ENCODE results near the gene VPS52. TPM values are rescaled to one million over a fixed set of nuclear protein-coding genes. Genes with fewer than 3 reads are reported as not detected.
A peak's percentile ranks its signal among the peaks of the same experiment; 100 is the strongest.

VPS52 gene
- total RNA-seq, 1 experiment from 2014 or later = 47.8 TPM

- Mint-ChIP-seq H3K4me3 (ENCODE audit: unreplicated experiment) (no peak overlapping the region), H3K27ac (ENCODE audit: low read depth, unreplicated experiment) (no peak overlapping the region), H3K4me1 (ENCODE audit: insufficient read depth, unreplicated experiment) (peaks cover 22% of the 10 kb centered on the region), H3K9me3 (ENCODE audit: unreplicated experiment) (no peaks in the 10 kb centered on the region), H3K36me3 (ENCODE audit: insufficient read depth, unreplicated experiment) (peaks cover 66% of the 10 kb centered on the region), H3K27me3 (ENCODE audit: insufficient read depth, unreplicated experiment) (no peaks in the 10 kb centered on the region)
- ChIA-PET CTCF (interaction anchor here (0.6 to 1.2 kb wide), 4 partner anchors 47 to 175 kb away, joined by 3 to 5 read pairs (median 4); no protein-coding TSS in a partner anchor), POLR2A (interaction anchor here (0.5 to 11.1 kb wide), 6 partner anchors 16 to 1309 kb away, joined by 3 to 155 read pairs (median 4); partner anchors contain the start of genes CFB, RING1, RPS18 and RXRB)
- intact Hi-C loops (cut with micrococcal nuclease) = no loop called here
- DNase-seq (ENCODE audit: unreplicated experiment) = no peak
- no TSS peak for BruUV-seq (replicated peaks)
- TF ChIP-seq CTCF (IDR thresholded peaks at IDR 0.05; ENCODE audit: unreplicated experiment) = no peak
Observed at GRCh38 chr6:33254591-33254990, 17.1 kb downstream of the VPS52 start.

GRCh38 chr6:33252759-33253158, 18.9 kb downstream of the VPS52 start:
- H3K4me1 Mint-ChIP-seq (ENCODE audit: insufficient read depth, unreplicated experiment) = peaks cover 22% of the 10 kb centered on the region
- no TSS peak for BruUV-seq (replicated peaks)
- peaks cover 62% of the 10 kb centered on the region for H3K36me3 Mint-ChIP-seq (ENCODE audit: insufficient read depth, unreplicated experiment)
- H3K9me3 Mint-ChIP-seq (ENCODE audit: unreplicated experiment) = no peaks in the 10 kb centered on the region
- no peak overlapping the region for H3K27ac Mint-ChIP-seq (ENCODE audit: low read depth, unreplicated experiment)
- H3K27me3 Mint-ChIP-seq (ENCODE audit: insufficient read depth, unreplicated experiment) = no peaks in the 10 kb centered on the region
- no peak overlapping the region for H3K4me3 Mint-ChIP-seq (ENCODE audit: unreplicated experiment)
- DNase-seq (ENCODE audit: unreplicated experiment) = no peak
- intact Hi-C loops (cut with micrococcal nuclease) = no loop called here
- CTCF ChIA-PET = no interaction called here
- TF ChIP-seq CTCF (IDR thresholded peaks at IDR 0.05; ENCODE audit: unreplicated experiment) = no peak
- POLR2A ChIA-PET = interaction anchor here (0.6 to 5.0 kb wide), 2 partner anchors 18 to 1550 kb away, joined by 3 to 110 read pairs; partner anchors contain the start of genes ABHD16A, RPS18 and VPS52

- CTCF ChIA-PET = interaction anchor here (0.6 to 1.5 kb wide), 6 partner anchors 10 to 285 kb away, joined by 3 to 6 read pairs (median 3); no protein-coding TSS in a partner anchor
Observed at GRCh38 chr6:33251395-33252012, 20.2 kb downstream of the VPS52 start.

More at GRCh38 chr6:33251395-33252012, 20.2 kb downstream of the VPS52 start:
- Mint-ChIP-seq H3K36me3 (ENCODE audit: insufficient read depth, unreplicated experiment) (peaks cover 53% of the 10 kb centered on the region), H3K27me3 (ENCODE audit: insufficient read depth, unreplicated experiment) (no peaks in the 10 kb centered on the region), H3K4me3 (ENCODE audit: unreplicated experiment) (no peak overlapping the region), H3K9me3 (ENCODE audit: unreplicated experiment) (no peaks in the 10 kb centered on the region), H3K27ac (ENCODE audit: low read depth, unreplicated experiment) (no peak overlapping the region), H3K4me1 (ENCODE audit: insufficient read depth, unreplicated experiment) (peaks cover 22% of the 10 kb centered on the region)
- POLR2A ChIA-PET = interaction anchor here (0.7 to 5.5 kb wide), 8 partner anchors 8 to 283 kb away, joined by 4 to 110 read pairs (median 21); partner anchors contain the start of genes B3GALT4, BRD2, PFDN6 and RING1
- TSS peak; percentile 8 for BruUV-seq (replicated peaks)
- no peak for TF ChIP-seq CTCF (IDR thresholded peaks at IDR 0.05; ENCODE audit: unreplicated experiment)
- intact Hi-C loops (cut with micrococcal nuclease) = no loop called here
- no peak for DNase-seq (ENCODE audit: unreplicated experiment)
